Fibroblast of pulmonary artery (primary cell): Measurements from ENCODE around the gene TOM1L2.
"Not testable (repeated sequence)": the region's sequence is repeated elsewhere in the genome, so short reads cannot be mapped to it uniquely, and the experiment has no call there.

ENCODE experiments used
- DNase-seq: peaks from one replicate; pipeline ENCODE4 v3.0.0-alpha.2; 2010; ENCODE audit warnings: low read depth
- H3K4me3 ChIP-seq: replicated peaks from 2 replicates; pipeline ENCODE4 v1.5.1; 2011; ENCODE audit warnings: low read depth, mild to moderate bottlenecking, control low read depth, low read length, moderate library complexity
- CTCF ChIP-seq: IDR thresholded peaks from 2 replicates; pipeline ENCODE4 v1.5.1; 2011; ENCODE audit warnings: mild to moderate bottlenecking, control low read depth, low read length, inconsistent platforms; ENCODE audit errors: missing control alignments

Gene TOM1L2

GRCh38 chr17:17942846-17943245 is 29.4 kb downstream of the TOM1L2 start:
- peak; percentile 49 for DNase-seq
- no peak for TF ChIP-seq CTCF
- no peak overlapping the region for H3K4me3 ChIP-seq

- H3K4me3 ChIP-seq = no peak overlapping the region
- DNase-seq = no peak
- TF ChIP-seq CTCF = no peak
Measured at GRCh38 chr17:17941015-17941414, 31.2 kb downstream of the TOM1L2 start.

- TF ChIP-seq CTCF = no peak
- DNase-seq = peak; percentile 35
- H3K4me3 ChIP-seq = no peak overlapping the region
Measured at GRCh38 chr17:17940441-17940911, 31.7 kb downstream of the TOM1L2 start.

- DNase-seq, H3K4me3 ChIP-seq: not testable (repeated sequence)
Measured at GRCh38 chr17:17939941-17940340, 32.3 kb downstream of the TOM1L2 start.

- no peak for TF ChIP-seq CTCF
- no peak overlapping the region for H3K4me3 ChIP-seq
- DNase-seq = no peak
Measured at GRCh38 chr17:17938388-17939107, 33.7 kb downstream of the TOM1L2 start.

GRCh38 chr17:17937958-17938357 is 34.2 kb downstream of the TOM1L2 start:
- DNase-seq = no peak
- no peak for TF ChIP-seq CTCF
- H3K4me3 ChIP-seq = no peak overlapping the region

GRCh38 chr17:17937201-17937853 is 34.9 kb downstream of the TOM1L2 start:
- H3K4me3 ChIP-seq = no peak overlapping the region
- DNase-seq = no peak
- TF ChIP-seq CTCF = no peak
